BLaER1 (cell line): ENCODE measurements around the gene ZNF215.
"Not testable (repeated sequence)": the region's sequence is repeated elsewhere in the genome, so short reads cannot be mapped to it uniquely, and the experiment has no call there.

Experiments
- H3K27ac ChIP-seq: shearing (Covaris generic); formaldehyde crosslinking; 2 replicates; pipeline ENCODE4 v1.8.1; 2022
- H3K27me3 ChIP-seq: shearing (Covaris generic); formaldehyde crosslinking; 2 replicates; pipeline ENCODE4 v1.8.1; 2022
- H3K36me3 ChIP-seq: shearing (Covaris generic); formaldehyde crosslinking; 2 replicates; pipeline ENCODE4 v1.8.1; 2022
- H3K4me1 ChIP-seq: shearing (Covaris generic); formaldehyde crosslinking; 2 replicates; pipeline ENCODE4 v1.8.1; 2022
- H3K4me2 ChIP-seq: shearing (Covaris generic); formaldehyde crosslinking; 2 replicates; pipeline ENCODE4 v1.8.1; 2022
- H3K4me3 ChIP-seq: shearing (Covaris generic); formaldehyde crosslinking; 2 replicates; pipeline ENCODE4 v1.8.1; 2022
- H3K9ac ChIP-seq: shearing (Covaris generic); formaldehyde crosslinking; 2 replicates; pipeline ENCODE4 v1.8.1; 2022
- H3K9me3 ChIP-seq: shearing (Covaris generic); formaldehyde crosslinking; 2 replicates; pipeline ENCODE4 v1.8.1; 2022
- H4K20me1 ChIP-seq: shearing (Covaris generic); formaldehyde crosslinking; 2 replicates; pipeline ENCODE4 v1.8.1; 2022
- Cebpa-rat ChIP-seq: shearing (Covaris generic); IDR thresholded peaks from 2 replicates; pipeline ENCODE4 v1.8.1; 2022

The ZNF215 gene

GRCh38 chr11:6926208-6927029 is at the start of gene ZNF215:
TSS of gene ZNF215 (plus strand) at chr11:6926426. CDS start at chr11:6932273, 5,847 bp downstream.
- TF ChIP-seq Cebpa-rat: no peak
- no peaks in the 10 kb centered on the region for H4K20me1 ChIP-seq
- H3K4me1 ChIP-seq: 0 out of 2 replicates have a peak, but pooled peaks cover 3% of the 10 kb centered on the region
- no peaks in the 10 kb centered on the region for H3K36me3 ChIP-seq
- peaks cover 6% of the 10 kb centered on the region for H3K9me3 ChIP-seq
- H3K9ac ChIP-seq: no peak within 1 kb of the TSS
- H3K27me3 ChIP-seq: no peaks in the 10 kb centered on the region
- H3K4me2 ChIP-seq: no peak within 1 kb of the TSS
- no peak within 1 kb of the TSS for H3K4me3 ChIP-seq
- H3K27ac ChIP-seq: no peak within 1 kb of the TSS

- H3K9me3 ChIP-seq: peaks cover 9% of the 10 kb centered on the region
- no peaks in the 10 kb centered on the region for H4K20me1 ChIP-seq
- TF ChIP-seq Cebpa-rat: no peak
- no peaks in the 10 kb centered on the region for H3K36me3 ChIP-seq
- no peak overlapping the region for H3K4me2 ChIP-seq
- H3K4me1 ChIP-seq: no peaks in the 10 kb centered on the region
- H3K9ac ChIP-seq: no peak overlapping the region
- no peak overlapping the region for H3K4me3 ChIP-seq
- H3K27ac ChIP-seq: no peak overlapping the region
- no peaks in the 10 kb centered on the region for H3K27me3 ChIP-seq
Observed at GRCh38 chr11:6876914-6877313, 49.3 kb upstream of the ZNF215 start.

GRCh38 chr11:6882751-6883150 is 43.5 kb upstream of the ZNF215 start:
- no peaks in the 10 kb centered on the region for H4K20me1 ChIP-seq
- TF ChIP-seq Cebpa-rat: no peak
- no peak overlapping the region for H3K4me3 ChIP-seq
- no peak overlapping the region for H3K27ac ChIP-seq
- no peak overlapping the region for H3K9ac ChIP-seq
- H3K36me3 ChIP-seq: no peaks in the 10 kb centered on the region
- H3K4me2 ChIP-seq: no peak overlapping the region
- no peaks in the 10 kb centered on the region for H3K9me3 ChIP-seq
- H3K4me1 ChIP-seq: no peaks in the 10 kb centered on the region
- no peaks in the 10 kb centered on the region for H3K27me3 ChIP-seq

GRCh38 chr11:6887711-6888110 is 38.5 kb upstream of the ZNF215 start:
- not testable (repeated sequence) for H3K9ac ChIP-seq, H3K4me1 ChIP-seq, H3K4me3 ChIP-seq, H4K20me1 ChIP-seq, H3K27ac ChIP-seq, H3K9me3 ChIP-seq, H3K36me3 ChIP-seq, H3K27me3 ChIP-seq, H3K4me2 ChIP-seq

DNA sequence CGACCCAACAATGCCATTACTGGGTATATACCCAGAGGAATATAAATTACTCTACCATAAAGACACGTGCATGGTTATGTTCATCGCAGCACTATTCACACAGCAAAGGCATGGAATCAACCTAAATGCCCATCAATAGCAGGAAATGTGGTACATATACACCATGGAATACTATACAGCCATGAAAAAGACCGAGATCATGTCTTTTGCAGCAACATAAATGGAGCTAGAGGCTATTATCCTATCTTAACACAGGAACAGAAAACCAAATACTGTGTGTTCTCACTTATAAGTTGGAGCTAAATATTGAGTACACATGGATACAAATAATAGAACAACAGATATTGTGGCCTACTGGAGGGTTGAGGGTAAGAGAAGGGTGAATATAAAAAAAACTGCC is 37.4 kb upstream of the ZNF215 start:
- Histone ChIP-seq H3K4me1 (no peaks in the 10 kb centered on the region), H3K9ac (no peak overlapping the region), H3K27me3 (no peaks in the 10 kb centered on the region), H3K4me2 (no peak overlapping the region), H3K27ac (no peak overlapping the region), H3K4me3 (no peak overlapping the region), H3K9me3 (0 out of 2 replicates have a peak, but pooled peaks cover 3% of the 10 kb centered on the region), H4K20me1 (no peaks in the 10 kb centered on the region), H3K36me3 (no peaks in the 10 kb centered on the region)
- no peak for TF ChIP-seq Cebpa-rat

- Histone ChIP-seq H3K9ac (no peak overlapping the region), H3K27me3 (no peaks in the 10 kb centered on the region)
- TF ChIP-seq Cebpa-rat: no peak
Observed at GRCh38 chr11:6889835-6890234, 36.4 kb upstream of the ZNF215 start.

GRCh38 chr11:6892400-6892799 is 33.8 kb upstream of the ZNF215 start, which contains the start of gene OR2D2:
TSS of gene OR2D2 (minus strand) at chr11:6892500. CDS start at chr11:6892500, 0 bp downstream.
- Histone ChIP-seq H3K4me3 (no peak within 1 kb of the TSS), H3K4me2 (no peak within 1 kb of the TSS), H3K27me3 (no peaks in the 10 kb centered on the region), H3K36me3 (no peaks in the 10 kb centered on the region), H3K9ac (no peak within 1 kb of the TSS), H3K9me3 (0 out of 2 replicates have a peak, but pooled peaks cover 3% of the 10 kb centered on the region), H3K4me1 (no peaks in the 10 kb centered on the region), H3K27ac (no peak within 1 kb of the TSS), H4K20me1 (no peaks in the 10 kb centered on the region)
- TF ChIP-seq Cebpa-rat: no peak

More at GRCh38 chr11:6889835-6890234, 36.4 kb upstream of the ZNF215 start:
- Histone ChIP-seq H3K4me1 (no peaks in the 10 kb centered on the region), H3K36me3 (no peaks in the 10 kb centered on the region), H3K4me2 (no peak overlapping the region), H3K27ac (no peak overlapping the region), H3K4me3 (no peak overlapping the region), H4K20me1 (no peaks in the 10 kb centered on the region), H3K9me3 (0 out of 2 replicates have a peak, but pooled peaks cover 3% of the 10 kb centered on the region)

DNA sequence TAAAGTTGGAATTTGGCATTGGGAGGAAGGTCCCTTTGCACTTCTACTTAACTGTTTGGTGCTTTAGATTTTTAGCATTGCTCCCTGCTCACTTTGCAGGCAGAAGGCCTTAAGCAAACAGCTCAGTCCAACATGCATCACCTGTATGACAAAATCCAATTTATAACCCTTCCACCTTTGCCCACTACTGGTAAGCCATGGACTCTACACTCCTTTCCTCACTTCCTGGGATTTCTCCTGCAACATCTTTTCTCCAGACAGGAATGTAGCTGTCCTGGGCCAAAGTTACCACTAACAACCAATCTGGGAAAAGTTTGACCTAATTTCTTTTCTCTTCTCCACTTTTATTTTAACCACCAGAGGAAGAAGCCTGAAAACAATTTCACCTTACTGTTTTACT is 32.1 kb upstream of the ZNF215 start:
- Histone ChIP-seq H3K4me1 (no peaks in the 10 kb centered on the region), H3K9ac (no peak overlapping the region), H3K4me2 (no peak overlapping the region), H3K4me3 (no peak overlapping the region), H3K27me3 (no peaks in the 10 kb centered on the region), H3K36me3 (no peaks in the 10 kb centered on the region), H3K9me3 (no peaks in the 10 kb centered on the region), H3K27ac (no peak overlapping the region), H4K20me1 (no peaks in the 10 kb centered on the region)
- no peak for TF ChIP-seq Cebpa-rat

DNA sequence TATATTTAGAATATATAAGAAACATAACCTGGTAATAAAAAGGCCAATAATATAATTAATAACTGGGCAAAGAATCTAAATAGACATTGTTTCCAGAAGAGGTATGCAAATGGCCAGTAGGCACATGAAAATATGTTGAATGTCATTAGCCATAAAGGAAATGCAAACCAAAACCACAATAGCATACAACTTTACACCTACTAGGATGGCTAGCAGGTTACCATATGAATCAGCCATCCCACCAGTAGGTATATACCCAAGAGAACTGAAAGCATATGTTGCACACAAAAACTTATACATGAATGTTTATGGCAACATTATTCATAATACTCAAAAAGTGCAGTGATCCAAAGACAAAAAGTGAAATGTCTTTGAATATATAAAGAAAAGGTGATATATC is 31.2 kb upstream of the ZNF215 start:
- H3K27me3 ChIP-seq: no peaks in the 10 kb centered on the region
- no peaks in the 10 kb centered on the region for H3K4me1 ChIP-seq
- no peak overlapping the region for H3K27ac ChIP-seq
- no peak for TF ChIP-seq Cebpa-rat
- no peaks in the 10 kb centered on the region for H3K36me3 ChIP-seq
- H4K20me1 ChIP-seq: no peaks in the 10 kb centered on the region
- no peak overlapping the region for H3K4me2 ChIP-seq
- no peak overlapping the region for H3K9ac ChIP-seq
- no peak overlapping the region for H3K4me3 ChIP-seq
- no peaks in the 10 kb centered on the region for H3K9me3 ChIP-seq

GRCh38 chr11:6898911-6899310 is 27.3 kb upstream of the ZNF215 start:
- Histone ChIP-seq H3K27me3 (no peaks in the 10 kb centered on the region), H3K36me3 (no peaks in the 10 kb centered on the region), H3K4me1 (no peaks in the 10 kb centered on the region), H3K27ac (no peak overlapping the region), H3K9me3 (no peaks in the 10 kb centered on the region), H3K4me2 (no peak overlapping the region), H3K4me3 (no peak overlapping the region), H4K20me1 (no peaks in the 10 kb centered on the region), H3K9ac (no peak overlapping the region)
- TF ChIP-seq Cebpa-rat: no peak
